Measurements from ENCODE around the gene CEP128. TPM values are rescaled to one million over a fixed set of nuclear protein-coding genes. Genes with fewer than 3 reads are reported as not detected.

CEP128 gene
- total RNA-seq, 1 experiment from 2014 or later: 16.4 TPM

DNA sequence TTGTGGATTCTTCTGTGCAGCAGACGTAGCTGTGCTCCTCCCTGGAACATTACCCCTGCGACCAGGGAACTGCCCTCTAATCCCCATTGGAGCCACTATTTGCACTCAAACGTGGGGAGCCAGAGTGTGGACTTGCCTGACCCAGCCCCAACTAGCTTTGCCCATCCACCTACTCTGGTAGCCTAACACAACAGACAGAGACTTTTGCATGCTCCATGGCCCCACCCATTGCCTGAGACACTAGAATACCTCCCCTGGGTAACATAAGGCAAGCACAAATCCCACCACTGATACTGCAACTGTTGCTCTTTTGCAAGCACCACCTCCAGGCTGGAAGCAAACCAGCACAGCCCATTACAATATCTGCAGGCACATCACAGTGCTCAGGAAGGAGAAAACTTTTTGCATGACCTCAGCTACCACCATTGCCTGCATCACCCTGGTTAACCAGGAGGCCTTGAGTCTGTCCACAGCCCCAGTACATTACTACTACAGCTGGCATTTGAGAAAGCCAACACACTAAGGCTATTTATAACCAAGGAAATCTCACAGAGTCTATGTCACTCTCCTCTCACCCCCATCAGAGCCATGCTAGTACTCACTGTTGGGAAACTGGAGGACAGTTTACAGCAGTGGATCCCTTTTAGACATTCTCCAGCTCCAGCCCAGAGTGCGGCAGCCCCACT lies 15.0 kb downstream of the CEP128 start (continued):
- TF ChIP-seq YY1 (IDR thresholded peaks at IDR 0.05; ENCODE audit: extremely low read depth, insufficient replicate concordance, low read depth, low read length) (no peak), TCF7L2 (IDR thresholded peaks at IDR 0.05; ENCODE audit: borderline replicate concordance, extremely low read depth, insufficient read depth, insufficient read length) (no peak), ZNF274 (IDR thresholded peaks at IDR 0.05; ENCODE audit: low read depth, low read length) (no peak), ZFX (IDR thresholded peaks at IDR 0.05) (no peak), ELF1 (IDR thresholded peaks at IDR 0.05; ENCODE audit: borderline replicate concordance, low read depth) (no peak)
- TF ChIP-seq, protein P1, sequence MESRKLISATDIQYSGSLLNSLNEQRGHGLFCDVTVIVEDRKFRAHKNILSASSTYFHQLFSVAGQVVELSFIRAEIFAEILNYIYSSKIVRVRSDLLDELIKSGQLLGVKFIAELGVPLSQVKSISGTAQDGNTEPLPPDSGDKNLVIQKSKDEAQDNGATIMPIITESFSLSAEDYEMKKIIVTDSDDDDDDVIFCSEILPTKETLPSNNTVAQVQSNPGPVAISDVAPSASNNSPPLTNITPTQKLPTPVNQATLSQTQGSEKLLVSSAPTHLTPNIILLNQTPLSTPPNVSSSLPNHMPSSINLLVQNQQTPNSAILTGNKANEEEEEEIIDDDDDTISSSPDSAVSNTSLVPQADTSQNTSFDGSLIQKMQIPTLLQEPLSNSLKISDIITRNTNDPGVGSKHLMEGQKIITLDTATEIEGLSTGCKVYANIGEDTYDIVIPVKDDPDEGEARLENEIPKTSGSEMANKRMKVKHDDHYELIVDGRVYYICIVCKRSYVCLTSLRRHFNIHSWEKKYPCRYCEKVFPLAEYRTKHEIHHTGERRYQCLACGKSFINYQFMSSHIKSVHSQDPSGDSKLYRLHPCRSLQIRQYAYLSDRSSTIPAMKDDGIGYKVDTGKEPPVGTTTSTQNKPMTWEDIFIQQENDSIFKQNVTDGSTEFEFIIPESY (IDR thresholded peaks at IDR 0.05; ENCODE audit: extremely low read depth, insufficient replicate concordance, low read length): no peak

DNA sequence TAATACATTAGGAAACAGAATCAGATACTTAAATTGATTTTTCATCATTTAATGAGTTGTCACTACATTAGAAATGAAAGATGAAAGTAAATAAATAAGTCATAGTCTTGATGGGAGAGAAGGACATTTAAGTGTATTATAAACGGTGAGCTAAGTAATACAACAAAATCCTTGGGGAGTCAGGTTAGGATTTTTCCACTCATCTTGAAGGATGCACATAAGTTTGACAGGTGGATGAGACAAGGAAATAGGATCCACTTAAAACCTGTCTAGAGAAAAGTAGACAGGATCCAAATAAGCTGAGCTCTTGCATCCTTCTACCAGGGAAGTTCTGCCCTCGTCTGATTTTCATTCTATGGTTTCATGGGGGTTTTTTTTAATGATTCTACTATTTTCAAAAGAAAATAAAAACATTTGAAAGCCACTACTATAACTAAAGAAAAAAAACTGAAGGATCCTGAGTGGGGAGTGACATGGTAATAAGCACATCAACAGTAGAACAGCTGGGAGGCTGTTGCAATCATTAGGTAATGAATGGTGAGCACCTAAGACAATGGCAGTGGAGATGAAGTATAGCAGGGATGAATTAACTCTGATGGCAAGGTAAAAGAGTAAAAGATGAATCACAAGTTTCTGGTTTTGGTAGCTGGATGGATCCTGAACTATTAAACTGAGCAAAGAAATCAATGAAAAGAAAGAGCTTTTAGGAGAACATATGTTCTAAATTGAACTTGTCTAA lies 17.0 kb downstream of the CEP128 start:
- H3K27ac ChIP-seq (ENCODE audit: low read depth, low read length): no peak overlapping the region
- ChIA-PET RAD21 (ENCODE audit: low non-redundant PET in 1 of 2, low total read pairs in 2 of 2, uncharacterized antibody in 2 of 2, unreplicated experiment in 2 of 2) (no interaction called here), POLR2A (interaction anchor here (1.4 kb wide), 1 partner anchor 17 kb away, joined by 4 read pairs; the partner anchor contains the start of gene CEP128), CTCF (no interaction called here)
- intact Hi-C loops (cut with micrococcal nuclease): no loop called here
- no peaks in the 10 kb centered on the region for H3K4me1 ChIP-seq (ENCODE audit: control insufficient read depth in 1 of 2, insufficient read depth in 2 of 2, low read length in 2 of 2)
- H3K4me3 ChIP-seq (replicated peaks in 1 of 2; ENCODE audit: low read depth in 1 of 2, low read length in 2 of 2): no peak overlapping the region
- no peaks in the 10 kb centered on the region for H4K20me1 ChIP-seq (ENCODE audit: insufficient read depth)
- H3K9me3 ChIP-seq (ENCODE audit: control insufficient read depth in 1 of 2, insufficient read depth in 1 of 2, low read depth in 1 of 2, low read length in 2 of 2): no peaks in the 10 kb centered on the region
- no peak overlapping the region for H3K9ac ChIP-seq (ENCODE audit: low read length)
- ATAC-seq: no peak
- no peak overlapping the region for H2AFZ ChIP-seq (ENCODE audit: low read depth, low read length, poor library complexity, severe bottlenecking)
- no peak overlapping the region for H3K4me2 ChIP-seq (ENCODE audit: low read length)
- 0 out of 2 replicates have a peak, but pooled peaks cover 5% of the 10 kb centered on the region for H3K79me2 ChIP-seq (ENCODE audit: insufficient read depth, low read length)
- no peak for DNase-seq (ENCODE audit: low read depth, low spot score)
- no peaks in the 10 kb centered on the region for H3K27me3 ChIP-seq (ENCODE audit: insufficient read depth, low read length)
- no peaks in the 10 kb centered on the region for H3K36me3 ChIP-seq (ENCODE audit: control insufficient read depth in 1 of 2, insufficient read depth in 2 of 2, low read length in 2 of 2)
- H3K9me2 ChIP-seq (ENCODE audit: insufficient read depth): no peaks in the 10 kb centered on the region
- no TSS peak for BruUV-seq (replicated peaks)
- no peak for TF ChIP-seq JUND (IDR thresholded peaks at IDR 0.05)
- no peak for TF ChIP-seq TCF7L2 (IDR thresholded peaks at IDR 0.05; ENCODE audit: borderline replicate concordance, extremely low read depth, insufficient read depth, insufficient read length)
- TF ChIP-seq POLR2AphosphoS5 (IDR thresholded peaks at IDR 0.05; ENCODE audit: low read depth, low read length): no peak
- TF ChIP-seq SIN3A (IDR thresholded peaks at IDR 0.05; ENCODE audit: low read depth): no peak
- no peak for TF ChIP-seq ELF1 (IDR thresholded peaks at IDR 0.05; ENCODE audit: borderline replicate concordance, low read depth)
- TF ChIP-seq, protein P2, sequence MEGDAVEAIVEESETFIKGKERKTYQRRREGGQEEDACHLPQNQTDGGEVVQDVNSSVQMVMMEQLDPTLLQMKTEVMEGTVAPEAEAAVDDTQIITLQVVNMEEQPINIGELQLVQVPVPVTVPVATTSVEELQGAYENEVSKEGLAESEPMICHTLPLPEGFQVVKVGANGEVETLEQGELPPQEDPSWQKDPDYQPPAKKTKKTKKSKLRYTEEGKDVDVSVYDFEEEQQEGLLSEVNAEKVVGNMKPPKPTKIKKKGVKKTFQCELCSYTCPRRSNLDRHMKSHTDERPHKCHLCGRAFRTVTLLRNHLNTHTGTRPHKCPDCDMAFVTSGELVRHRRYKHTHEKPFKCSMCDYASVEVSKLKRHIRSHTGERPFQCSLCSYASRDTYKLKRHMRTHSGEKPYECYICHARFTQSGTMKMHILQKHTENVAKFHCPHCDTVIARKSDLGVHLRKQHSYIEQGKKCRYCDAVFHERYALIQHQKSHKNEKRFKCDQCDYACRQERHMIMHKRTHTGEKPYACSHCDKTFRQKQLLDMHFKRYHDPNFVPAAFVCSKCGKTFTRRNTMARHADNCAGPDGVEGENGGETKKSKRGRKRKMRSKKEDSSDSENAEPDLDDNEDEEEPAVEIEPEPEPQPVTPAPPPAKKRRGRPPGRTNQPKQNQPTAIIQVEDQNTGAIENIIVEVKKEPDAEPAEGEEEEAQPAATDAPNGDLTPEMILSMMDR (IDR thresholded peaks at IDR 0.05 in 2 of 3, conservative IDR thresholded peaks at IDR 0.05 in 1 of 3; ENCODE audit: borderline replicate concordance in 1 of 3, insufficient read depth in 1 of 3, low read depth in 2 of 3, low read length in 2 of 3): no peak
- no peak for TF ChIP-seq CBX3 (IDR thresholded peaks at IDR 0.05; ENCODE audit: low read depth)
- no peak for TF ChIP-seq ZNF274 (IDR thresholded peaks at IDR 0.05; ENCODE audit: low read depth, low read length)
- TF ChIP-seq, protein P3, sequence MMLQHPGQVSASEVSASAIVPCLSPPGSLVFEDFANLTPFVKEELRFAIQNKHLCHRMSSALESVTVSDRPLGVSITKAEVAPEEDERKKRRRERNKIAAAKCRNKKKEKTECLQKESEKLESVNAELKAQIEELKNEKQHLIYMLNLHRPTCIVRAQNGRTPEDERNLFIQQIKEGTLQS (IDR thresholded peaks at IDR 0.05): no peak
- no peak for TF ChIP-seq CEBPB (IDR thresholded peaks at IDR 0.05; ENCODE audit: low read depth)
- TF ChIP-seq SP1 (IDR thresholded peaks at IDR 0.05; ENCODE audit: low read depth): no peak
- TF ChIP-seq, protein P4, sequence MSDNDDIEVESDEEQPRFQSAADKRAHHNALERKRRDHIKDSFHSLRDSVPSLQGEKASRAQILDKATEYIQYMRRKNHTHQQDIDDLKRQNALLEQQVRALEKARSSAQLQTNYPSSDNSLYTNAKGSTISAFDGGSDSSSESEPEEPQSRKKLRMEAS (IDR thresholded peaks at IDR 0.05): no peak
- TF ChIP-seq EZH2phosphoT487 (IDR thresholded peaks at IDR 0.05; ENCODE audit: borderline replicate concordance): no peak
- no peak for TF ChIP-seq FOSL1 (IDR thresholded peaks at IDR 0.05; ENCODE audit: low read depth)
- TF ChIP-seq POLR2A (IDR thresholded peaks at IDR 0.05; ENCODE audit: borderline replicate concordance, extremely low read depth, insufficient read depth, insufficient read length): no peak

All from HCT116 (cell line).